NCI-H1694 treated with DMSO at 0.1 percent for 48 hours (cell line): Measurements from ENCODE around the gene HLA-DMA.
A peak's percentile ranks its signal among the peaks of the same experiment; 100 is the strongest.

ENCODE experiments used
- DNase-seq: peaks from one replicate; lab custom pipeline; 2025; lab: John Stamatoyannopoulos, UW

The HLA-DMA gene

GRCh38 chr6:32974541-32975308 lies 21.8 kb upstream of the HLA-DMA start:
- DNase-seq, result no peak

DNA sequence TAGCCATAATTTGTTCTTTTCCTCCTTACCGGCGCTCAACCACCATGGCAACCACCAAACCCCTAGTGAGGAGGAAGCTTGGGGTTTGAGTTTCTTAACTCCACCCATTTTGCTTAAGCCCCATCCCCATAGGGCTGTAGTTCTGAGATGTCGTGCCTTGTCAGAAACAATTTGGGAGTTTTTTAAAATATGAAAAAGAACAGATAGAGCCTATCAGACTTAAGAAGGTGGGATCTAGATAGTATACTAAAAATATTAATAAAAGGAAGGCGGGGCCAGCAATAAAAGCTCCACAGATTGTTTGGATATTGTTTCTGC lies 21.1 kb upstream of the HLA-DMA start:
- DNase-seq, result no peak

DNA sequence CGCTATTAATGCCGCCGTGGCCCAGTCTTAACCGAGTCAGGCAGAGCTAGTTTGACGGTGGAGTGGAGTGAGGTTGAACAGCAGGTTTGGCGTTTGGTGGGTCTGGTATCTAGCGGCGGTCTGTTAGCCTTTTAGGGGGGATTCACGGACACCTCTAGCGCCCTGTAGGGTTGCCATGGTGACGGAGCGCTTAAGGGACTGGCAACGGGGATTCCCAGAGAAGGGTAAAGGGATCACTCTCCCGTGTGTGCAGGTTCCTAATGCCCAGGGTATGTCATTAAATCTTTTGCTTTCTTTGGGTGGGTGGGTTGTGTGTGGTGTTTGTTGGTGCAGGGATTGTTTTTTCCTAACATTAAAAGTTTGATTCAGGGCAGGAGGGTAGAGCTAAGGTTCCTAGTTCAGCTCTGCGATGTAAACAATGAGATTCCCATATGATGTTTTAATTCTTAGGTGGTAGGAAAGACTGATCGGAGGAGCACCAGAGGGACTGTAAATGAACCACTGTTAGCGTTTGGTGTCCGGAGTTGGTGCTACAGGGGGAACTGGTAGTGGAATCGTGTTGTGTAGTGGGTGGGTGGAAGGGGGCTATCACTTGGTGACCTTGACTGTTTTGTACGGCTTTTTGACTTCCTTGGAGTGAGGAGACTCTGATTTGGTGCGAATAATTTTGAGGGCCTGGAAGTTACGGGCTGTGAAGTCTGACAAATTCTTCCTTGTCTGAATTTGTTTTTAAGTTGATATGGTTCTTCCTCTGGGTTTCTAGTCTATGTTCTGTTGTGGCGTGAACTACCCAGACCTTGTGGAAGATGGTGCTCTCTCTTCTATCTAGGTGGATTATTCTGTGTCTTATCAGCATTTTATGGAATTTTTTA lies 20.5 kb upstream of the HLA-DMA start:
- no peak for DNase-seq

GRCh38 chr6:32972353-32973143 lies 19.7 kb upstream of the HLA-DMA start:
- no peak for DNase-seq

DNA sequence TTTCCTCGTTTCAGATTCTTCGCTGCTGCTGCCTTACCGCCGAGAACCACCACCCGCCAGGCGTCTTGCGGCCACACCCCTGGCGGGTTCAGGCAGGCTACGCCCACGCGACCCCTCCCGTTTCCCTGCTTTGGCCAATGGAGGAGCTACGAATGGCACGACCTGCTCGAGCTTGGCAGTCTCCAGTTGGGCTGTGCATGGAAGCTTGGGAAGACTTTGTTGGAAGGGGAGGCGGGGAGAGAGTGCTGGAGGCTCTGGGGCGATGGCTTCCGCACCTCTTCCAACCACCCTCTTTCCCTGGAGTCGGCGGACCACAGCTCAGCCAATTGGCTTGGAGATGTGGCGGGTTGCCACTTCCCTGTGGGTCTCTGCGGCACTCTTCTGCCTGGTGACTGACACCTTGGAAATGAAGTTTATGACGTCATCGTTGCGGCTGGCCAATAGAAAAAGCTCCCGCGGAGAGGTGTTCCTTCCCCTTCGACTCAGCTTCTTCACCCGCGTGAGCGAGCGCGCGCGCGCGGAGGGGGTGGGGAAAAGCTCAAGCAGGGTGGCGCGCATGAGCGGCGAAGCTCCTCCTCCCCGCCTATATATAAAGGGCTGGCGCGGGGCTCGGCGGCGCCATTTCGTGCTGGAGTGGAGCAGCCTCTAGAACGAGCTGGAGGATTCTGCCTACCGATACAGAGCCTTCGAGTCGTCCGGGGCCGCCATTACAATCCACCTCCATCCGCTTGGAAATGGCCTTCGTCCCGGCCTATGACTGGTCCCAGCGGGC lies 18.9 kb upstream of the HLA-DMA start:
- DNase-seq, result peak; percentile 97

DNA sequence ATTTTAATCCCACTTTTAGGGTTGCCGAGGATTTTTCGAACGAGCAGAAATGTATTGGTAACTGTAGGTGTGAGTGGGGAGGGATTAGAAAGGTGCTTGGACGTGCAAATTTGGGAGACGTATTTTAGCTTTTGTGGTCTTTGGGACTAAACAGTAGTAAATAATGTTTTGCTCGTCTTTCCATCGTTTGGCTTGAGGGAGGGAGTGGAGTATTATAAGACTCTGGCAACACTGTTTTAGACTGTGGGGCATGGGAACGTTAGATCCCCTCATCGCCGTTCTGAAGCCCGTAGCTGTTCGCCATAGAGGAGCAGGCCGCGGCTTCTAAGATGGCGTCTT lies 18.3 kb upstream of the HLA-DMA start:
- DNase-seq, result no peak

DNA sequence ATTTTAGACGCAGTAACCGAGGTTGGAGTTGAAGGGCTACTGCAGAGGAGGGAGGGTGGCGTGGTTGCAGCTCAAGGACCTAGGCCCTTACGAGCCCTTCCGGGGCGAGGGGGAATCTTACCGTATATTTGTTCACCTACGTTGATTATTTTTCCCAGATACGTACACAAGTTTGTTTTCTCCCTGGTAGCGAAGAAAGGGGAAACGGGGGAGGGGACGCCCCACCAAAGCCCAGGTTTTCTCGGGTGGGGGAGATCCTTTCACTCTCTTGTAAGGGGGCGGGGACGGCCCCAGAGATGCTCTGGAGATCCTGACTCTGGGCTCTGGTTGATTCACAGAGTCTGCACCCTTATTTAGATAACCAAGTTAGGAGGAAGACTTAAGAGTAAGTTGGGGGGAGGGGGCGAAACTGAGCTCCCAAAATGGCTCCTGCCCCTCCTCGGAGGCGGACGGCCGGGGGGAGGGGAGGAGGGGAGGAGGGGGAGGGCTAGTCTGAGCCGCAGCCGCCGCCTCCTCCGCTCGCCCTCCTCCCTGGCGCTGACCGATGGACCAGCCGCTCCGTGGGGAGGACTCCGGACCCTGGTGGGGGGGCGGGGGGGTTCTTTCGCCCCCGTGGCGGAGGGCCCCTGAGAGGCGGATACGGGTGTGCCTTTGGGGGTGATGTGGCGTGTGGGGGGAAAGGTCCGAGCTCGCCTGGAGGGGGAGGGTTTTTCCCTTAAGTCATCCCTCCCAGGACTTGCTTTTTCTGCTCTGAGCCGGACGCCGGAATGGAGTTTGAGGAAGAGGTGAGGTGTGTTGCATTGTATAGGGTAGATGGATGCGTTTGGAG lies 17.7 kb upstream of the HLA-DMA start:
- peak; percentile 23 for DNase-seq

DNA sequence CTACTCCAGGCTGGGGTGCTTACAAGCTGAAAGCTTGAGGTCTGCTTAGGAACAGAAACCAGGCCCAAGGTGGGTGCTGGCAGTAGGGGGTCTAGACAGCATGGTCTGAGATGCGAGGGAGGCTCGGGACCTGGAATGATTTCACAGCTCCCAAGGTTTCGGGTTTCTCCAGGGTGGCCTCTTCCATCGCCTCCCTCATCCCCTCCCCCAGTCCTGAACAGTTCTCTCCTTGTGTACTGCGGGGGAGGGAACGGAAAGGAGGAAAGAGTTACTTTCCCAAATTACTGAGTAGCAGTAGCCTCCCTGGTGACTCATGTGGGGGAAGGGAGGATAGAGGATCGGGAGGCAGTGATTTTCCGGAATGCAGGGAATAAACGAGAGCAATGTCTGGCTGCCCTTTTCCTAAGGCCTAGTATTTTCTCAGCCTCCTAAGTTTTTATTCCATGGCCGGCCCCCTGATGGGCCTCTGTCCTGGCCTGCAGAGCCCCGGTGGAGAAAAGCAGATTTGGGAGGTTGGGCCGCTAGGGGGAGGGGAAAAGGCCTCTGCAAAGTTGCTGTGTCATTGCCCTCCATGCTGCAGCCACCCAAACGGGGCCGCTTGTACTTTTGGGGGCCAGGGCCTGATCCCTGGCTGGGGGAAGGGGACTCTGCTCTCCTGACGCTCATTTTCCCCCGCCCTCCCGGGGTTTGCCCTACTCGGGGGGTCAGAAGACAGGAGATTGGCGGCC lies 17.0 kb upstream of the HLA-DMA start:
- DNase-seq, result peak; percentile 51

- peak; percentile 69 for DNase-seq
These were observed 16.2 kb upstream of the HLA-DMA start for GRCh38 chr6:32968867-32969684.

DNA sequence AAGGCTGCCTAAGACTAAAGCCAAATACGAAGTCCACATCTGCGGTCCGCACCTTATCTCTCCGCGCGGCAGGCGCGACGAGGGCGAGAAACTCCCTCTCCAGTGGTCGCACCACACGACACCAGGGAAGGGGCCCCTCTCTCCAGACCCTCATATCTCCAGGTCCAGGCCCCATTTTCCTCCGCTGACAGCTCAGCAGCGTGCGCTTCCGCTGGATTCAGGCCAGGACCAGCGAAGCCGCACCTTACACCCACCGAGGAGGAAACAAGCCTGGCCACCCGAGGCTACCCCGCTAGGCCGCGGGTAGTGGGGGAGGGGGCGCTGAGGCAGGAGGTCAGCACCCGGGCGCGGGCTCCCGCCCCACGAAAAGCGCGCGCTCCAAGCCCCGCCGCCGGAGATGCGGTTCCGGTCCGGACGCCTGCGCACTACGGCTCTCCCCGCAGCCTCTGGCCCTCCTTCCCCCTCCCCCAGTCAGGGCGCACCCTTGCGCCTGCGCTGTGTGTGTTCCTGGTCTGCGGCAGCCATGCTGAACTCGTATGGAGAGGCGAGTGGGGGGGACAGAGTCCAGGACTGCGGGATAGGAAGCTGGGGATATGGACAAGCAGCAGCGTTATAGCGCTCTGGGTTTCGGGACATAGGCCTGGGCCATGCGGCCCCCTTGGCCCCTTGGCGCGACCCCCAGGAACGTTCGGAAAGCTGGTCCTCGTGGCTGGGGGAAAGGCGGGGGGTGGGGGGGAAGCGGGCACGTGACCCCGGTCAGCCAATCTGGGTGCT lies 15.4 kb upstream of the HLA-DMA start, which contains the start of gene BRD2:
TSS of gene BRD2 (plus strand) at position 502 of the 774 bp plus-strand sequence. CDS start 4,305 bp downstream, outside the sequence.
- DNase-seq, result peak; percentile 88

- DNase-seq, result peak; percentile 59
These were observed 14.5 kb upstream of the HLA-DMA start for GRCh38 chr6:32967151-32968091.

- DNase-seq, result no peak
These were observed 11.9 kb upstream of the HLA-DMA start for GRCh38 chr6:32964776-32965175.

DNA sequence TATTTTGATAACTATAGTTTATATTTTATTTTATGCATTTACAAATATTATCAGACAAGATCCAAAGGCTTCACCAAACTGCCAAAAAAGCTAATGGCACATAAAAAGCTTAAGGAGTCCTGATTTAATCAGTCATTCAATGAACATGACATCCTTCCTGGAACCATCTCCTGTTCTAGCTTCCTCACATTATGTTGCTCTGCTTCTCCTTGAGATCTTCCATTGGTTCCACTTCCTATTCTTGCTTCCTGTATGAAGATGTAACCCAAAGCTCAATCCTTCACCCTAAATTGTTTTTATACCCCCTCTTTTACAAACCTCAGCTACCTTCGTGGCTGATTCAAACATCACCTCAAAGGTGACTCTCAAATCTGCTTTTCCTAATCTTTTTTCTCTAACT lies 11.0 kb upstream of the HLA-DMA start:
- DNase-seq, result no peak

DNA sequence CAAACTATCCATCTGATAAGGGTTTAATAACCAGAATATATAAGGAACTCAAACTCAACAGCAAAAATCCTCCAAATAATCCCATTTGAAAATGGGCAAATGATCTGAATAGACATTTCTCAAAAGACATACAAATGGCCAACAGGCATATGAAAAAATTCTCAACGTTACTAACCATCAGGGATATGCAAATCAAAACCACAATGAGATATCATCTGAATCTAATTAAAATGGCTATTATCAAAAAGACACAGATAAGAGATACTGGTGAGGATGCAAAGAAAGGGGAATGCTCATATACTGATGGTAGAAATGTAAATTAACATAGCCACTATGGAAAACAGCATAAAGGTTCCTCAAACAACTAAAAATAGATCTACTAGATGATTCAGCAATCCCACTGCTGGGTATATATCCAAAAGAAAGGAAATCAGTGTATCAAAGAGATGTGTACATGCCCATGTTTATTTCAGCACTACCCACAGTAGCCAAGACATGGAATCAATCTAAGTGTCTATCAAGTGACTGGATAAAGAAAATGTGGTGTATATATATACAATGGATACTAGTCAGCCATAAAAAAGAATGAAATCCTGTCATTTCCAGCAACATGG lies 9.4 kb upstream of the HLA-DMA start:
- no peak for DNase-seq

GRCh38 chr6:32960563-32960962 lies 7.7 kb upstream of the HLA-DMA start:
- no peak for DNase-seq

GRCh38 chr6:32956176-32956575 lies 3.3 kb upstream of the HLA-DMA start:
- no peak for DNase-seq
